Measurements from ENCODE around the gene AQP4.

- TF ChIP-seq CTCF (IDR thresholded peaks at IDR 0.05) = no peak
- TF ChIP-seq POLR2A (IDR thresholded peaks at IDR 0.05) = no peak
These were observed 25.9 kb downstream of the AQP4 start for GRCh38 chr18:26839609-26840008.

Data from tibial nerve (tissue), 3 donors.